Suprapubic skin (tissue), 3 donors: ENCODE data around the gene PRICKLE2.

Source experiments
- CTCF ChIP-seq, 2 donors: fragments of 200-600 bp in 1 of 2; fragments of 450-650 bp in 1 of 2; sonication (generic) in 1 of 2; IDR thresholded peaks; one replicate each; pipeline ENCODE4 v1.5.1; 2016 to 2019; ENCODE audit warnings: antibody characterized with exemption in 2 of 2, mild to moderate bottlenecking in 1 of 2, moderate library complexity in 1 of 2
- POLR2A ChIP-seq, 2 donors: fragments of 450-650 bp; IDR thresholded peaks; one replicate each; pipeline ENCODE4 v1.6.1; 2017; ENCODE audit warnings: antibody characterized with exemption in 2 of 2, mild to moderate bottlenecking in 2 of 2, moderate library complexity in 2 of 2

GRCh38 chr3:64074895-64075679 lies 150.2 kb downstream of the PRICKLE2 start:
- no peak for TF ChIP-seq POLR2A (IDR thresholded peaks at IDR 0.05)
- TF ChIP-seq CTCF (IDR thresholded peaks at IDR 0.05): no peak
